Stomach (tissue), 4 donors: ENCODE data around the gene RNF175.

Experiments
- CTCF ChIP-seq, 7 experiments: fragments of 450-650 bp in 4 of 7; fragments of 200-600 bp in 3 of 7; sonication (generic) in 3 of 7; IDR thresholded peaks; one replicate each; pipeline ENCODE4 v1.5.1; 2016 to 2019; ENCODE audit warnings: antibody characterized with exemption in 7 of 7, control low read depth in 2 of 7, mild to moderate bottlenecking in 1 of 7
- EP300 ChIP-seq: sonication (generic); formaldehyde crosslinking; IDR thresholded peaks from one replicate; pipeline ENCODE4 v1.6.1; 2017; ENCODE audit warnings: antibody characterized with exemption
- POLR2AphosphoS5 ChIP-seq, 3 donors: sonication (generic); formaldehyde crosslinking; IDR thresholded peaks; one replicate each; pipeline ENCODE4 v1.6.1; 2016; ENCODE audit warnings: antibody characterized with exemption in 3 of 3

GRCh38 chr4:153729895-153730294, 29.9 kb downstream of the RNF175 start:
- no peak for TF ChIP-seq EP300
- no peak for TF ChIP-seq CTCF (IDR thresholded peaks at IDR 0.05)
- no peak for TF ChIP-seq POLR2AphosphoS5 (IDR thresholded peaks at IDR 0.05)
